Kidney glomerular epithelial cell (primary cell): ENCODE data around the gene NR3C2.

Experiments used
- DNase-seq: peaks from one replicate; lab custom pipeline; 2025; lab: John Stamatoyannopoulos, UW

NR3C2 gene

DNA sequence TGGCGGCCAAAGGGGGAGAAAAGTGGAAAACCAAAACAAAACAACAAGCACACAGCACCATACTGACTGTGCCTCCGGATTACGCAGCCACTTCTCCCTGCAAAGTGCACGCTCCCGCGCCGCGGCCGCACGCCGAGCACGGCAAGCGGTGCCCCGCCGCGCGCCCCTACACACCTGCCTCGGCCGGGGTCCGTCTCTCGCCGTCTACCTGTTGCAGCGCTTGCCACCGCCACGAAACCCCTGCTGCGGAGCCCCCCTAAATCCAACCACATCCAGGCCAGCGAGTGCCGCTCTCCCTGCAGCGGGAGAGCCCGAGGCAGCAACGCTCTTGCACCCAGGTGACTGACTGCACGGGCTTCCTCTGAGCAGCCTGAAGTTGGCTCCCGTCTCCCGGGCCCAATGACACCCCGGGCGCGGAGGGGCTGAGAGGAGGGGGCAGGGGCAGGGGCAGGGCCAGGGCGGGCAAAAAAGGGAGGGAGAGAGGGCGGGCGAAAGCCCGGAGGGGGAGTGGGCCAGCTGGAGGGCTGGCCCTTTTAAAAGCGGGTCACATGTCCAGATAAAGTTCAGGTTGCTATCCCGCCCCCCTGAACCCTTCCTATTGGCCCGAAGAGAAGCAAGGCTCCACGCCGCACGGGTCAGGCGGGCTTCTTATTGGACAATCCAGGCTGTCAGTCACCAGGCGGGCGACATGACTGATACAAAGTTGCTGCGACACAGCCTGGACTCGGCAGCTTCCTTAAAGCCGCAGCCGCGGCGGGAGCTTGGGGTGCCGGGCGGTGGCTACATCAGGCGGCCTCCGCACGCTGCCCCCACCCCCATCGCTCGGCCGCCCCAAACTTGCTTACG, at the start of gene NR3C2:
Gene NR3C2 (minus strand): TSS at position 429 of the 846 bp plus-strand sequence.
- DNase-seq = peak; percentile 97

- DNase-seq = no peak
These were observed 45.0 kb upstream of the NR3C2 start for GRCh38 chr4:148487181-148487580.

DNA sequence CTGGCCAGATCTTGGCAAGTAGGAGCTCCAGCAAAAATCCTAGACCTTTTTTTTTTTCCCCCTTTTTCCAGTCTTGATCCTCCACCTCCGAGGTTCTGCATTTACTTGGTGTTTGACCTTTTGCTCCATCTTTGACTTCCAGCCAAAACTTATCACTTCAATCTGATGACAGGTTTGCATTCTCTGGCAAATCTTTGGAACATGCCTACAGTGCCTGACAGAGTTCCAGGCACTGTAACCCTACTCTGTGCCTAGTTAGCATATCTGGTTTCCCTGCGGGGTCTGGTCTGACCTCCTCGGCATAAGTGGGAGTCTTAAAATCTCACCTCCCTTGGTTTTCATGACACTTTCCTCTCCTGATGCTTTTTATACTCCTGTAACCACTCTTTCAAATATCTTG, 39.4 kb upstream of the NR3C2 start:
- no peak for DNase-seq

DNA sequence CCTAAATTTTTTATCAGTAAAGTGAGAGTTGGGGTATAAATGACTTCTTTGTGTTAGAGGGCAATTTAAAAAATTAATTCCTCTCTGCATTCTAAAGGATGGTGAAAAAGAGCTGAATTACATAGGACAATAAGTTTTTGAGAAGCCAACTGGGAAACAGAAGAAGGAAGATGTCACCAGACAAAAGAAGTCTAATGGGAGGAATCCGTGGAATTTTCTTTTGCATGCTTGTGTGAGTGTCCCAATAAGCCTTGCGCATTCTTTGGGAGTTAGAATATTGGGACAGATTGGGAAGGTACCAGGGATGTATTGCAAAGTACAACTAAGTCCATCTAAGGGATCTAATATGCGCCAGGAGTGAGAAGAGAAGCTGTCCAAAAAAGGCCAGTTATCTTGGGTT, 35.1 kb upstream of the NR3C2 start:
- DNase-seq = no peak

- DNase-seq = no peak
These were observed 27.7 kb upstream of the NR3C2 start for GRCh38 chr4:148469938-148470337.

DNA sequence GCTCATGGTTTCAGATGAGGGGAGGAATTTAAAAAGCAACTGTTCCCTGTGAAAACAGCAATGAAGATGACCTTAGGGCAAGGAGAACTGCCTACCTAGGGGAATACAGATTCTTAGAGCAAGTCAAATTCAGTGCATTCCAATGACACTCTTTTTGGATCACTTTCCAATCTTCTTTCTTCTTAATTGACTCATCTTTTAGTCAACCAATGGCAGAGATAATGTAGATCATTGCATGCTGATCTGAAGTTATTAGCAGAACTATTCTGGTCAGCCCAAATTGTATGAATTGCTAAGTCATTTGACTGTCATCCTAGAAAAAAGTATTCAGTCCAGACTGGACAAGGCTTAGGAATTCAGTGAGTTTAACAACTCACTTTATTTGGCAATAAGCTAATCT, 12.6 kb upstream of the NR3C2 start:
- DNase-seq = no peak

DNA sequence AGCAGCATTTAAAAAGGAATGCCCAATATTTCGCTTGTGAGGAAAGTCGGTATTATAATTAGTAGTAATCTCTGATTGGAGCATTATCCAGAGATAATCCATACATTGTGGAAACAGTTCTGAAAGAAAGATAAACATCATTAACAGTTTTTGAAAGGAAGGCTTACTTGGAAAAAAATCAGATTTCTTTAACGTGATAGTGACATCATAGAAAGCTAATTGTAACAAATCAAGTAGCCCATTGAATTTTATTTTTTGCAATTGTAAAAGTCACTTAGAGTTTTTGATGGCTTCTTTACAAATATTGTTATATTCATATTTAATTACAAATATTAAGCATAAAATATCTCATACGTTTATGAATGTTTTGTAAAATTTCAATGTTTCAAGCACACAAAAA, 11.6 kb upstream of the NR3C2 start:
- no peak for DNase-seq

- no peak for DNase-seq
These were observed 10.8 kb upstream of the NR3C2 start for GRCh38 chr4:148452970-148453369.

- DNase-seq = no peak
These were observed 7.7 kb upstream of the NR3C2 start for GRCh38 chr4:148449921-148450320.

GRCh38 chr4:148448141-148448540, 5.9 kb upstream of the NR3C2 start:
- no peak for DNase-seq

- no peak for DNase-seq
These were observed 5.5 kb upstream of the NR3C2 start for GRCh38 chr4:148447681-148448080.

GRCh38 chr4:148445860-148446330, 3.7 kb upstream of the NR3C2 start:
- no peak for DNase-seq

DNA sequence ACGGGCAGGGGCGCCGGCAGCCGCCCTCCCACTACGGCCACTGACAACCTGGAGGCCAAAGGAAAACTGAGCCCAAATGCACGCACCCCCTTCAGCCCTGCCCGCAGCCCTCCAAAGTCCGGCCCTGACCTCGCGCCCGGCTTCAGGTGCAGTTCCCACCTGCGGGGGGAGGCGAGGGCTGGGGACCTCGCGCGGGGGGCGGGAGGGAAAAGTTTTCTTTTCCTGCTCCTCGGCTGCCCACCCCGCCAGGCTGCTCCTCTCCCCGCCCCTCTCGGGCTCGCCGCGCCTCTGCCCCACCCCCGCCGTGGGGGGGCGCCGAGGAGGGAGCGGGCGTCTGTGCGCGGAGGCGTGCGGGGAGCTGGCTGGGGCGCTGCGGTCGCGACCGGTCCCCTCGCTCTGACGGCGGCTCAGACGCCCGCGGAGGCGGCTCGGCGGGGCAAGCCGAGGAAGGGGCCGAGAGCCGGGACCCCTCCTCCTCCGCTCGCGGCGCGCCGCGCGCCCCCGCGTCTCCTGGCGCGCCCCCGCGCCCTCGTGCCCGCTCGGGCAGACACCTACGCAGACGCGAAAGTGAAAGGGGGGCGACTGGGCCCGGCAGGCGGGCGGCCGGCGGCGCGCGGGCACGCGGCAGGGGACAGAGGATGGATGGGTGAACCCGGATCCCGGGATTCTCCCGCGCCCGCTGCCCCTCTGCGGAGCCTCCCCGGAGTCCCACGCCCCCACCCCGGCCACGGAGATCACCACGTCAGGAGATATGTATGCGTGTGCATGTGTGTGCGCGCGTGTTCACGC, 3.1 kb upstream of the NR3C2 start:
- no peak for DNase-seq

- DNase-seq = no peak
These were observed 2.3 kb upstream of the NR3C2 start for GRCh38 chr4:148444296-148445070.

GRCh38 chr4:148443512-148444295, 1.5 kb upstream of the NR3C2 start:
- no peak for DNase-seq

- no peak for DNase-seq
These were observed 758 bp upstream of the NR3C2 start for GRCh38 chr4:148442832-148443511.

DNA sequence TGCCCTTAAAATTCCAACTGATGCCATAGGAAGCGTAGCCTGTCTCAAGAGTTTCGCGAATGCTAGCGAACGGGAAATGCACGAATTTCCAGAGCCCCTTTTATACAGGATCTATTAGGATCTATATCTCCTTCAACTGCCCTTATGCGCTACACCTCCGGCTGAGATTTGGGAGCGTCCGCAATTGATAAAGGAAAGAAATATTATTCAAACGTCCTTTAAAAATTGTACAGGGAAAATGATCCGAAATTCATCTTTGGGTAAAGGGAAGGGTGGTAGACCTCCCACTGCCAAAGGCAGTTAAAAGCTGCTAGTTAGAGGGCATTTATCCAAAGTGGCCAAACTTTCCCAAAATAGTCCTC, 609 bp downstream of the NR3C2 start:
- no peak for DNase-seq

DNA sequence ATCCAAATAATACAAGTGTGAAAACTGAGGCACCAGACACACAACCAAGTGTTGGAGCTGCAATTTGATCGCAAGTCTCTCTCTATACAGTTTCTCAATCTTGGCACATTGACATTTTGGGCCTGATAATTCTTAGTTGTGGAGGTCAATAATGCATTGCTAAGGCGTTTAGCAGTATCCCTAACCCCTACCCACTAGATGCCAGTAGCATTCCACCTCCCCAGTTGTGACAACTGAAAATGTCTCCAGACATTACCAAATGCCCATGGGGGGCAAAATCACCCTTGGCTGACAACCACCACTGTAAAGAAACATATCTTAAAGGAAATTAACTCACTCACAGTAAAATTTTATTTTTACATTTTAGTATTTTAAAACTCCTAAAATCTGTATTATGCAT, 4.2 kb downstream of the NR3C2 start:
- DNase-seq = no peak

GRCh38 chr4:148437439-148437838, 4.8 kb downstream of the NR3C2 start:
- no peak for DNase-seq

- no peak for DNase-seq
These were observed 5.7 kb downstream of the NR3C2 start for GRCh38 chr4:148436512-148436911.
